D721Med (cell line): ENCODE data around the gene GPX6.
"Not testable (repeated sequence)": the region's sequence is repeated elsewhere in the genome, so short reads cannot be mapped to it uniquely, and the experiment has no call there.

Experiments used
- DNase-seq: peaks from one replicate; pipeline ENCODE4 v3.0.0; 2011; ENCODE audit warnings: low spot score; ENCODE audit not compliant: insufficient read length
- FAIRE-seq: peaks from 2 replicates; lab custom pipeline; 2011; peaks lifted over from hg19 to GRCh38; lab: Jason Lieb, UNC
- CTCF ChIP-seq: IDR thresholded peaks from 2 replicates; pipeline ENCODE4 v1.5.1; 2012; ENCODE audit warnings: mild to moderate bottlenecking, control low read depth; ENCODE audit not compliant: insufficient read depth; ENCODE audit errors: missing control alignments

The GPX6 gene

GRCh38 chr6:28551891-28552666, 36.5 kb upstream of the GPX6 start:
- DNase-seq (no peak), FAIRE-seq (peak; percentile 21)
- no peak for TF ChIP-seq CTCF

- DNase-seq, FAIRE-seq: not testable (repeated sequence)
These were observed 31.4 kb upstream of the GPX6 start for GRCh38 chr6:28547003-28547402.

- no peak for TF ChIP-seq CTCF
- DNase-seq: no peak
- FAIRE-seq: no peak
These were observed 30.4 kb upstream of the GPX6 start for GRCh38 chr6:28545955-28546354.

GRCh38 chr6:28543651-28544610, 28.3 kb upstream of the GPX6 start:
- no peak for FAIRE-seq

GRCh38 chr6:28542440-28543296, 27.1 kb upstream of the GPX6 start:
- peak; percentile 47 for TF ChIP-seq CTCF
- DNase-seq (peak; percentile 49), FAIRE-seq (no peak)

More at GRCh38 chr6:28543651-28544610, 28.3 kb upstream of the GPX6 start:
- peak; percentile 19 for DNase-seq
- no peak for TF ChIP-seq CTCF

- TF ChIP-seq CTCF: no peak
- DNase-seq (no peak), FAIRE-seq (no peak)
These were observed 26.4 kb upstream of the GPX6 start for GRCh38 chr6:28541996-28542395.
